ENCODE results near the gene PLPPR2.

The PLPPR2 gene

DNA sequence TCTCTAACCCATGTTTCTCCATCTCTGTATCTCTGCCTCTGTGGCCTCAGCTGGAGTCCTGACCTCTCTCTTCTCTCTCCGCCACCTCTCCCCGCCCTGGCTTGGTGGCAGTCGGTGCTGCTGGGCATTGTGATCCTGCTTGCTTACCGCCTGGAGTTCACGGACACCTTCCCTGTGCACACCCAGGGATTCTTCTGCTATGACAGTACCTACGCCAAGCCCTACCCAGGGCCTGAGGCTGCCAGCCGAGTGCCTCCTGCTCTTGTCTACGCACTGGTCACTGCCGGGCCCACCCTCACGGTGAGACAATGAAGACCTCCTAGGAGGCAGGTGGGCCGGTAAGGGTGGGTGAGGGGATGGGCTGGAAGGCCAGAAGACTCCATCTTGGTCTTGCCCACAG, 4.2 kb downstream of the PLPPR2 start:
- no peak for DNase-seq (ENCODE audit: low read depth)
- TF ChIP-seq, protein P1, sequence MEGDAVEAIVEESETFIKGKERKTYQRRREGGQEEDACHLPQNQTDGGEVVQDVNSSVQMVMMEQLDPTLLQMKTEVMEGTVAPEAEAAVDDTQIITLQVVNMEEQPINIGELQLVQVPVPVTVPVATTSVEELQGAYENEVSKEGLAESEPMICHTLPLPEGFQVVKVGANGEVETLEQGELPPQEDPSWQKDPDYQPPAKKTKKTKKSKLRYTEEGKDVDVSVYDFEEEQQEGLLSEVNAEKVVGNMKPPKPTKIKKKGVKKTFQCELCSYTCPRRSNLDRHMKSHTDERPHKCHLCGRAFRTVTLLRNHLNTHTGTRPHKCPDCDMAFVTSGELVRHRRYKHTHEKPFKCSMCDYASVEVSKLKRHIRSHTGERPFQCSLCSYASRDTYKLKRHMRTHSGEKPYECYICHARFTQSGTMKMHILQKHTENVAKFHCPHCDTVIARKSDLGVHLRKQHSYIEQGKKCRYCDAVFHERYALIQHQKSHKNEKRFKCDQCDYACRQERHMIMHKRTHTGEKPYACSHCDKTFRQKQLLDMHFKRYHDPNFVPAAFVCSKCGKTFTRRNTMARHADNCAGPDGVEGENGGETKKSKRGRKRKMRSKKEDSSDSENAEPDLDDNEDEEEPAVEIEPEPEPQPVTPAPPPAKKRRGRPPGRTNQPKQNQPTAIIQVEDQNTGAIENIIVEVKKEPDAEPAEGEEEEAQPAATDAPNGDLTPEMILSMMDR (conservative IDR thresholded peaks at IDR 0.05; ENCODE audit: low read depth, low read length), result no peak
- H3K4me3 ChIP-seq (ENCODE audit: low read depth, low read length), result no peak overlapping the region

DNA sequence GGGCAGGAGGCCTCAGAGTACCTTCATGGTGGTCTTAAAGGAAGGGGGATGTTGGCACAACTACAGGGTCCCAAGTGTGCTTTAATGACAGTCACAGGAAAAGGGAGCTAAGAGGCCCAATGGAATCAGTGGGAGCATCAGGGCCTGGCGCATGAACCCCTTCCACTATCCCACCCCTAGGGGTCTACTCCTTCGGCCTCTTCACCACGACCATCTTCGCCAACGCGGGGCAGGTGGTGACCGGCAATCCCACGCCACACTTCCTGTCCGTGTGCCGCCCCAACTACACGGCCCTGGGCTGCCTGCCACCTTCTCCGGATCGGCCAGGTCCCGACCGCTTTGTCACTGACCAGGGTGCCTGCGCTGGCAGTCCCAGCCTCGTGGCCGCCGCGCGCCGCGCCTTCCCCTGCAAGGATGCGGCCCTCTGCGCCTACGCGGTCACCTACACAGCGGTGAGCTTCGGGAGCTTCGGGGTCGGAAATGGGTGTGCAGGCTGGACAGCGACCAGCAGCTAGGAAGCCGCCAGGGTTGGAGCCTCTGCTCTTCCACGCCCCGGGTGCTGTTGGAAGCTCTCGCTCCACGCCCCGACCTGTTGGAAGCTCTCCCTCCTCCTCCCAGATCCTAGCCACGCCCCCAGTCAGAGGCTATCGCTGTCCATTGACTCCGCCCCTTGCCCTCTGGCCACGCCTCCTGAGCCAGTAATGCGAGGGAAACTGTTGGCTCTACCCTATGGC, 6.0 kb downstream of the PLPPR2 start:
- DNase-seq (ENCODE audit: low read depth), result no peak
- no peak overlapping the region for H3K4me3 ChIP-seq (ENCODE audit: low read depth, low read length)
- TF ChIP-seq, protein P1 (conservative IDR thresholded peaks at IDR 0.05; ENCODE audit: low read depth, low read length), result no peak

DNA sequence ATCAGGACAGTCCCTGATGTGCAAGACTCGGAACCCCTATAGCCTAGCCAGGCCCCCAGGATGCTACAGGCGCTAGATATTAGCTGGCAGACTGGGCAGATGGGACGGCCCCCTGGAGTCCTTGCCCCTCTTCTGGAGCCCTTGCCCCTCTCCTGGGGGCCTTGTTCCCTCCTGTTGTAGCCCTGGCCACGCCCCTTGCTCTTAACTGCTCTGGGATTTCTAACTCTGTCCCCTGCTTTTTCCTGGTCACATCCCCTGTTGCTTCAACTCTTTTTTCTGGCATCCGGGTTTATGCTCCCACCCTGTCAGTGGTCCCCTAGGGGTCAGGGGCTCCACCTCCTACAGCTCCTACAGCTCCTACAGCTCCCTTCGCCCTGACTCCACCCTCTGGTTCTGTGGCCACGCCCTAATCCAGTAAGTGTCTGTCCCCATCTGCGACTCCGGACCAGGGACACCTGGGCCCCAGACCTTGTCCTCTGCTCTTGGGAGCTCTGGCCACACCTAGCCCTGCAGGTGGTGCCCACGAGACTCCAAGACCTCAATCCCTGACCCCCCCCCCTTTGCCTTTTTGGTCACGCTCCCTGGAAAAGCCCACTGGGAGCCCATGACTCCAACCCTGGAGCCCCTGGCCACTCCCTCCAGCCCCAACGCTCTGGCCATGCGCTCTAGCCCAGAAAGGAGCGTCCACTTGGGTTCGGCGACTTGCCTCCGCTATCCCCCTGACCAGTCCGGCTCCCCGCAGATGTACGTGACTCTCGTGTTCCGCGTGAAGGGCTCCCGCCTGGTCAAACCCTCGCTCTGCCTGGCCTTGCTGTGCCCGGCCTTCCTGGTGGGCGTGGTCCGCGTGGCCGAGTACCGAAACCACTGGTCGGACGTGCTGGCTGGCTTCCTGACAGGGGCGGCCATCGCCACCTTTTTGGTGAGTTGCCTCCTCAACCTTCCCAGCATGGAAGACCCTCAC, 6.8 kb downstream of the PLPPR2 start:
- DNase-seq (ENCODE audit: low read depth), result no peak
- no peak overlapping the region for H3K4me3 ChIP-seq (ENCODE audit: low read depth, low read length)
- TF ChIP-seq, protein P1 (conservative IDR thresholded peaks at IDR 0.05; ENCODE audit: low read depth, low read length), result no peak

DNA sequence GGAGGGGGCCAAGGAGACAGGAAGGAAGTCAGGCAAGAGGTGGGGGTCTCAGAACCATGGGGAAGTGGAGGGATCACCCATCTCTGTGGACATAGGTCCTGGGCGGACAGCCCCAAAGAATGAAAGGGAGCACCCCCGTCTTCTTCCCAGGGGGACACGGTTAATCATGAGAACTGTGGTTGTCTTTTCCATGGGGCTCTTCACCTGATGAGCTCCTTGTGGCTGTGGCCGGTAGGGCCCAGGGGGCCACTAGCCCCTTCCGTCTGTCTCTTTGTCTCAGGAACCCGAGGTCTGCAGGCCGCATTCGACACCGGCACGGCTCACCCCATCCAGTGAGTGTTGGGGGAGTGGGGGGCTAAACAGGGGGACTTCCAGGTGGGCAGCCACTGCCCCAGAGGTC, 8.6 kb downstream of the PLPPR2 start:
- TF ChIP-seq, protein P1 (conservative IDR thresholded peaks at IDR 0.05; ENCODE audit: low read depth, low read length), result no peak
- DNase-seq (ENCODE audit: low read depth), result no peak
- no peak overlapping the region for H3K4me3 ChIP-seq (ENCODE audit: low read depth, low read length)

DNA sequence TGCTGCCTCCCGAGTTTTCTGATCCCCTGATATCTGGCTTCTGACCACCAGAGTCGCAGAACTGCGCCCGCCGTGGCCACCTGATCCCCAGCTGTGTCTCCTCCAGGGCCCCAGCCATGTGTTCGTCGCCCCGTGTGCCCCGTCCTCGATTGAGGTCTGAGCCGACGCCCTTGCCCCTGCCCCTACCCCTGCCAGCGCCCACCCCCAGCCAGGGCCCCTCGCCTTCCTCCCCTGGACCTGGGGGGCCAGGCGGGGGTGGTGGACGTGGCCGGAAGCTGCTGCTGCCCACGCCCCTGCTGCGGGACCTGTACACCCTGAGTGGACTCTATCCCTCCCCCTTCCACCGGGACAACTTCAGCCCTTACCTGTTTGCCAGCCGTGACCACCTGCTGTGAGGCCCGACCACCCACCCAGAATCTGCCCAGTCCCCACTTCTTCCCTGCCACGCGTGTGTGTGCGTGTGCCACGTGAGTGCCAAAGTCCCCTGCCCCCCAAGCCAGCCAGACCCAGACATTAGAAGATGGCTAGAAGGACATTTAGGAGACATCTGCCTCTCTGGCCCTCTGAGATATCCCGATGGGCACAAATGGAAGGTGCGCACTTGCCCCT, 9.2 kb downstream of the PLPPR2 start:
- no peak overlapping the region for H3K4me3 ChIP-seq (ENCODE audit: low read depth, low read length)
- DNase-seq (ENCODE audit: low read depth), result no peak
- TF ChIP-seq, protein P1 (conservative IDR thresholded peaks at IDR 0.05; ENCODE audit: low read depth, low read length), result no peak

DNA sequence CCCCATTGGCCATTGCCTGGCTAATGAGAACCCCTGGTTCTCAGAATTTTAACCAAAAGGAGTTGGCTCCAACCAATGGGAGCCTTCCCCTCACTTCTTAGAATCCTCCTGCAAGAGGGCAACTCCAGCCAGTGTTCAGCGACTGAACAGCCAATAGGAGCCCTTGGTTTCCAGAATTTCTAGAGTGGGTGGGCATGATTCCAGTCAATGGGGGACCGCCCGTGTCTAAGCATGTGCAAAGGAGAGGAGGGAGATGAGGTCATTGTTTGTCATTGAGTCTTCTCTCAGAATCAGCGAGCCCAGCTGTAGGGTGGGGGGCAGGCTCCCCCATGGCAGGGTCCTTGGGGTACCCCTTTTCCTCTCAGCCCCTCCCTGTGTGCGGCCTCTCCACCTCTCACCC, 9.7 kb downstream of the PLPPR2 start:
- TF ChIP-seq, protein P1 (conservative IDR thresholded peaks at IDR 0.05; ENCODE audit: low read depth, low read length), result no peak
- H3K4me3 ChIP-seq (ENCODE audit: low read depth, low read length), result no peak overlapping the region
- DNase-seq (ENCODE audit: low read depth), result no peak
